ENCODE measurements around the gene RNASE9.
"Not testable (repeated sequence)": the region's sequence is repeated elsewhere in the genome, so short reads cannot be mapped to it uniquely, and the experiment has no call there.

Gene RNASE9

DNA sequence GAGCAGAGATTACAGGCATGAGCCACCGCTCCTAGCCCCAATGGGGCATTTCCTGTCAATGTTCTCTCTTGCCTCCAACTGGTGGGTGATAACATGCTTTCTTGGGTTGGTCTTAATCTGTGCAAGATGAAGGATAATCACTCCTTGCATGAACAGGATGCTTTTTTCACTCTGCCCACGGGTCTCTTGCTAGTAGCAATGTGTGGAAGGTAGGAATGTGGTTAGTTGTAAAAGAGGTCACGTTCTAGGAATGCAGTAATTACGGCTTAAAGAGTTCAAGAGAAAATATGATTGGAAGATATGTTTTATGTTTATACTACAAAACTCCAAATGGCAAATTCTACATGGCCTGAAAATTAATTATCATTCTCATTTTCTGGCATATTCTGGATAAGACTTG is 45.0 kb downstream of the RNASE9 start:
- no peak for DNase-seq (ENCODE audit: low spot score)

GRCh38 chr14:20512177-20512905 is 48.5 kb downstream of the RNASE9 start:
- peak; percentile 17 for DNase-seq (ENCODE audit: low spot score)

- DNase-seq (ENCODE audit: low spot score), result no peak
Measured at GRCh38 chr14:20508367-20508766, 52.5 kb downstream of the RNASE9 start.

GRCh38 chr14:20507537-20507936 is 53.3 kb downstream of the RNASE9 start:
- DNase-seq (ENCODE audit: low spot score), result not testable (repeated sequence)

- not testable (repeated sequence) for DNase-seq (ENCODE audit: low spot score)
Measured at GRCh38 chr14:20506752-20507151, 54.1 kb downstream of the RNASE9 start.

- not testable (repeated sequence) for DNase-seq (ENCODE audit: low spot score)
Measured at GRCh38 chr14:20506276-20506675, 54.6 kb downstream of the RNASE9 start.

Measured in SW480 (cell line).